ENCODE results near the gene TRPM8.
"Not testable (repeated sequence)": the region's sequence is repeated elsewhere in the genome, so short reads cannot be mapped to it uniquely, and the experiment has no call there.

The TRPM8 gene

GRCh38 chr2:233936089-233936488 lies 18.9 kb downstream of the TRPM8 start:
- in situ Hi-C loops (cut with MboI; ENCODE audit: low sequenced_read_pairs), result no loop called here

GRCh38 chr2:233938676-233939370 lies 21.6 kb downstream of the TRPM8 start:
- in situ Hi-C loops (cut with MboI; ENCODE audit: low sequenced_read_pairs), result no loop called here

- in situ Hi-C loops (cut with MboI; ENCODE audit: low sequenced_read_pairs), result no loop called here
Observed at GRCh38 chr2:233940376-233941276, 23.5 kb downstream of the TRPM8 start.

GRCh38 chr2:233942731-233943130 lies 25.6 kb downstream of the TRPM8 start:
- in situ Hi-C loops (cut with MboI; ENCODE audit: low sequenced_read_pairs), result no loop called here

- in situ Hi-C loops (cut with MboI; ENCODE audit: low sequenced_read_pairs), result no loop called here
Observed at GRCh38 chr2:233944269-233944668, 27.1 kb downstream of the TRPM8 start.

- in situ Hi-C loops (cut with MboI; ENCODE audit: low sequenced_read_pairs), result no loop called here
Observed at GRCh38 chr2:233944722-233945121, 27.5 kb downstream of the TRPM8 start.

- in situ Hi-C loops (cut with MboI; ENCODE audit: low sequenced_read_pairs), result no loop called here
Observed at GRCh38 chr2:233945146-233945545, 28.0 kb downstream of the TRPM8 start.

GRCh38 chr2:233950078-233950825 lies 33.1 kb downstream of the TRPM8 start:
- in situ Hi-C loops (cut with MboI; ENCODE audit: low sequenced_read_pairs), result no loop called here

- in situ Hi-C loops (cut with MboI; ENCODE audit: low sequenced_read_pairs), result no loop called here
Observed at GRCh38 chr2:233952335-233952734, 35.2 kb downstream of the TRPM8 start.

- in situ Hi-C loops (cut with MboI; ENCODE audit: low sequenced_read_pairs), result no loop called here
Observed at GRCh38 chr2:233953087-233953801, 36.1 kb downstream of the TRPM8 start.

- in situ Hi-C loops (cut with MboI; ENCODE audit: low sequenced_read_pairs), result no loop called here
Observed at GRCh38 chr2:233960203-233960602, 43.0 kb downstream of the TRPM8 start.

GRCh38 chr2:233961905-233962304 lies 44.7 kb downstream of the TRPM8 start:
- in situ Hi-C loops (cut with MboI; ENCODE audit: low sequenced_read_pairs), result no loop called here

GRCh38 chr2:233964581-233964980 lies 47.4 kb downstream of the TRPM8 start:
- in situ Hi-C loops (cut with MboI; ENCODE audit: low sequenced_read_pairs), result no loop called here

- in situ Hi-C loops (cut with MboI; ENCODE audit: low sequenced_read_pairs), result no loop called here
Observed at GRCh38 chr2:233965032-233965603, 47.9 kb downstream of the TRPM8 start.

GRCh38 chr2:233965646-233966045 lies 48.5 kb downstream of the TRPM8 start:
- in situ Hi-C loops (cut with MboI; ENCODE audit: low sequenced_read_pairs), result not testable (repeated sequence)

GRCh38 chr2:233966388-233966787 lies 49.2 kb downstream of the TRPM8 start:
- in situ Hi-C loops (cut with MboI; ENCODE audit: low sequenced_read_pairs), result no loop called here

GRCh38 chr2:233967164-233967563 lies 50.0 kb downstream of the TRPM8 start:
- in situ Hi-C loops (cut with MboI; ENCODE audit: low sequenced_read_pairs), result no loop called here

- in situ Hi-C loops (cut with MboI; ENCODE audit: low sequenced_read_pairs), result no loop called here
Observed at GRCh38 chr2:233968556-233968955, 51.4 kb downstream of the TRPM8 start.

GRCh38 chr2:233972460-233972859 lies 55.3 kb downstream of the TRPM8 start:
- in situ Hi-C loops (cut with MboI; ENCODE audit: low sequenced_read_pairs), result not testable (repeated sequence)

- in situ Hi-C loops (cut with MboI; ENCODE audit: low sequenced_read_pairs), result no loop called here
Observed at GRCh38 chr2:233972941-233973575, 55.9 kb downstream of the TRPM8 start.
